Measurements from ENCODE around the gene MYO15B.
"Not testable (repeated sequence)": the region's sequence is repeated elsewhere in the genome, so short reads cannot be mapped to it uniquely, and the experiment has no call there.

Gene MYO15B

DNA sequence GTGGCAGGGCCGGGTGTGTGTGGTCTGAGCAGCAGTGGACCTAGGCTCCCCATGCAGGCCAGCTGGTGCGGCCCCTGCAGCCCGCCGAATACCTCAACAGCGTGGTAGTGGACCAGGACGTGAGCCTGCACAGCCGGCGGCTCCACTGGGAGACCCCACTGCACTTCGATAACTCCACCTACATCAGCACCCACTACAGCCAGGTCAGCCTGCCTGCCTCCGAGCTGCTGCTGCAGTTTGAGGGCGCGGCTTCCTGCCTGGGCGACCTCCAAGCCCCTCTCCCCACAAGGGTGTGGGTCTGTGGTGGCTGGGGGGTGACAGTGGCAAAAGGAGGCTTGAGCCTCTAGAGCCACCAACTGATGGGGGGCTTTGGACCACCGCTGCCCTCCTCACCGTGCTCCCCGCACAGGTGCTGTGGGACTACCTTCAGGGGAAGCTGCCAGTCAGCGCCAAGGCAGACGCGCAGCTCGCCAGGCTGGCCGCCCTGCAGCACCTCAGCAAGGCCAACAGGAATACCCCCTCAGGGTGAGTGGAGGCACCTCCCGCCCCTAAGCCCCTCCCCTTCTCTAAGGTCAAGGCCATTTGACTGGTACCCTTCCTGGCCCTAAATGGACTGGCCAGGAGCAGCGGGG, 37.2 kb downstream of the MYO15B start:
- no peak for DNase-seq (ENCODE audit: low read depth, low spot score)

DNA sequence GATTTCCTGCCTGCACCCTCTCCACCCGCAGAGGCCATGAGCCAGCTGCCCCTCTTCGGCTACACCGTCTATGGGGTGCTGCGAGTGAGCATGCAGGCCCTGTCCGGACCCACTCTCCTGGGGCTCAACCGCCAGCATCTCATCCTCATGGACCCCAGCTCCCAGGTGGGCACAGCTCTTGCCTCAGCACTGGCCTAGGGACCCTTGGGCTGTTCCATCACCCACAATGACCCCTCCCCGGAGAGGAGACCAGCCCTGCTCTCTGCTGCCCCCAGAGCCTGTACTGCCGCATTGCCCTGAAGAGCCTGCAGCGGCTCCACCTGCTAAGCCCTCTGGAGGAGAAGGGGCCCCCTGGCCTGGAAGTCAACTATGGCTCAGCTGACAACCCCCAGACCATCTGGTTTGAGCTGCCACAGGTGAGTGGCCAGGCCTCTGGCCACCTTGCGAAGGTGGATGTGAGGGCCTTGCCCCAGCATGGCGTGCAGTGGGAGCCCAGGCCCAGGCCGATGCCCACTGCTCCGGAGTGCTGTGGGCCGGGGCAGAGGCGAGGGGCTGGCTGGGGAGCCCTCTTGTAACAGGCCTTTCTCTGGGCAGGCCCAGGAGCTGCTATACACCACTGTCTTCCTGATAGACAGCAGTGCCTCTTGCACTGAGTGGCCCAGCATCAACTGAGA, 38.4 kb downstream of the MYO15B start:
- no peak for DNase-seq (ENCODE audit: low read depth, low spot score)

- DNase-seq (ENCODE audit: low read depth, low spot score) = no peak
Observed at GRCh38 chr17:75626496-75627038, 39.0 kb downstream of the MYO15B start.

- no peak for DNase-seq (ENCODE audit: low read depth, low spot score)
Observed at GRCh38 chr17:75627094-75627493, 39.5 kb downstream of the MYO15B start.

- DNase-seq (ENCODE audit: low read depth, low spot score) = no peak
Observed at GRCh38 chr17:75628425-75628824, 40.8 kb downstream of the MYO15B start.

- no peak for DNase-seq (ENCODE audit: low read depth, low spot score)
Observed at GRCh38 chr17:75629157-75629556, 41.6 kb downstream of the MYO15B start.

DNA sequence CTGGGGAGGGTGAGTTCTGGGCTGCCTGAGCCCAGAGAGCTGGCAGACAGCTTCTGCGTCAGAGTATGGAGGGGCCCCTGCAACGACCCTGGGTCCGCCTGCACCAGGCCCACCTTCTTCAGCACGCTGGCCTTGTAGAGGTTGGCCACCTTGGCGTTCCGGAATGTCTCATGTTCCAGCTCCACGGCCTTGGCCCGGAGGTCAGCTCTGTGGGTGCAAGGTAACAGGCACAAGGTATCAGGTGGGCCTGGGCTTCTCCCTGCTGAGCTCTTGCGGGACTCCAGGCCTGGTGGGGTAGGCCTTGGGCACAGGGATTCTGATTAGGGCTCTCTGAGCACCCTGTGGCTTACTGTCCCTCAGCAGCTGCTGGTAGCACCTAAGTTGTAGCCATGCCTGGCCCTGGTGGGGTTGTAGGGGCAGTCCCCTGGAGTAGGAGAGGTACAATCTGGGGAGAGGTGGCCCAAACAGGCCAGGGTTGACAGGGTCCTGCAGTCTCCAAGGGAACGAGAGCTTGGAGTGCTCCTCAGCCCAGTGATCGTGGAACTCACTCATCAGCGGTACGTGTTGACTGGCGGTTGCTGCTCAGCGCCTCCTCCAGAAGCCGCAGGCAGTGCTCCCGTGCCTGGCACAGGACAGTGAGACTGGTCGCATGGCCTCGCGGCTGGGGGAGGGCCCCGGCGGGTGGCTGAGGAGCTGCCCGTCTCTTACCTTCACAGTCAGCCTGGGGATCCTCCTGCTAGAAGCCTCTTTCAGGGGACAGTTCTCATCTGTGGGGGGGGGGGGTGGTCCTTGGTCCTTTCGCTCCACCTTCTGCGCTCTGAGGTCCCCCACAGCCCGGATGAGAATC, 42.7 kb downstream of the MYO15B start:
- no peak for DNase-seq (ENCODE audit: low read depth, low spot score)

GRCh38 chr17:75631353-75631752, 43.8 kb downstream of the MYO15B start:
- DNase-seq (ENCODE audit: low read depth, low spot score) = no peak

DNA sequence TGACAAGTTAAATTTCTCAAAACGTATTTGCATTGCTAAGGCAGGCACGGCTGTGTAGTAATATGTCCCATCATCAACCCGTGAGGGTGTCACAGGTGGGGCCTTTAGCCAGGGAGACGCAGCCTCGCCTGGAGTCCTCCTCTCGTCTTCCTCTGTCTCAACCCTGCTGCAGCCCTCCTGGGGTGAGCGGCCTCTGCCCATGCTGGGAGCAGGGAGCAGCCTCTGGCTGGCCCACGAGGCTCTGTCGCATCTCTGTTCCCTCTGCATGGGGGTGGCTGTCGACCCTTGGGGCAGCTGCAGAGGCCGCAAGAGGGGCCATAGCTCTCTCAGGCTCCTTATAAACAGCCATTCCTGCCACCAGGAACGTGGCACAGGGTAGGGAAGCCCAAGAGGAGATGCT, 44.8 kb downstream of the MYO15B start:
- no peak for DNase-seq (ENCODE audit: low read depth, low spot score)

GRCh38 chr17:75632863-75633485, 45.4 kb downstream of the MYO15B start, which contains the start of gene SMIM5:
Gene SMIM5 (plus strand): TSS chr17:75633434. CDS start chr17:75640202, 6,768 bp downstream.
- peak; percentile 57 for DNase-seq (ENCODE audit: low read depth, low spot score)

DNA sequence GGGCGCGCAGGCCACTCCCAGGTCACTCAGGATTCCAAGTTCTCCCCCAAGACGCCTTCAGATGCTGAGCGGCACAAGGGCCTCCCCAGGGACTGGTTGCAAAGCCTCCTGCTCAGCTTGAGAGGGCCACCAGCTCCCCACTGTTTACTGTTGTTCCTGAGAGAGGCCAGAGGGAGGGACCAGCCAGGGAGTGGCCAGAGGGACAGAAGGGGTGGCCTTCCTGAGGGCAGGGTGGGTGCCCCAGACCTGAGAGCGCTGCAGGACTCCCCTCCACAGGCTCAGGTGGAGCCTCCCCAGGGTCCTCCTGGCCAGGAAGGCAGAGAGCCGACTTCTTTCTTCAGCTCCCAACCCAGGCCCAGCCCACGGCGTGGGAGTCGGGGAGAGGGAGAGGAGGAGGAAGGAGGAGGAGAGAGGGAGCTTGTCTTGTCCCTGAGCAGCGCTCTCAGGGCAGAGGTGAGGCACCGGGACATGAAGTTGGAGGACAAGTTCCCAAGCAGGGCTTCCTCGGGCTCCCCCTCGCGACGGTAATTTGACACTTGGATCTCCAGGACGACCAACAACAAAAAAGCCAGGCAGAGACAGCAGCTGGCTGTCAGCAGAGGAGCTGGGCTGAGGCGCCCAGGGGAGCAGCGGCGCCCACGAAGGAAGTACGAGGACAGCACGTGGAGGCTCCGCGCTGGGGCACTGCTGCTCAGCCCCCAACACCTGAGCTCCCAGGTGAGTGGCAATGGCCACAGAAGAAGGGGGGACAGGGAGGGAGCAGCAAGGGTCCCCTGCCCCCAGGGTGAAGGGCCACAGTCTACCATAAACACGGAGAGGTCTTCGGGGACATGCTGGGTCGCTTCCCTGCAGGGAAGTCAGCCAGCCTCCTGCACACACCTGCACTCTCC, 46.1 kb downstream of the MYO15B start:
- no peak for DNase-seq (ENCODE audit: low read depth, low spot score)

- DNase-seq (ENCODE audit: low read depth, low spot score) = no peak
Observed at GRCh38 chr17:75634376-75634740, 46.8 kb downstream of the MYO15B start.

DNA sequence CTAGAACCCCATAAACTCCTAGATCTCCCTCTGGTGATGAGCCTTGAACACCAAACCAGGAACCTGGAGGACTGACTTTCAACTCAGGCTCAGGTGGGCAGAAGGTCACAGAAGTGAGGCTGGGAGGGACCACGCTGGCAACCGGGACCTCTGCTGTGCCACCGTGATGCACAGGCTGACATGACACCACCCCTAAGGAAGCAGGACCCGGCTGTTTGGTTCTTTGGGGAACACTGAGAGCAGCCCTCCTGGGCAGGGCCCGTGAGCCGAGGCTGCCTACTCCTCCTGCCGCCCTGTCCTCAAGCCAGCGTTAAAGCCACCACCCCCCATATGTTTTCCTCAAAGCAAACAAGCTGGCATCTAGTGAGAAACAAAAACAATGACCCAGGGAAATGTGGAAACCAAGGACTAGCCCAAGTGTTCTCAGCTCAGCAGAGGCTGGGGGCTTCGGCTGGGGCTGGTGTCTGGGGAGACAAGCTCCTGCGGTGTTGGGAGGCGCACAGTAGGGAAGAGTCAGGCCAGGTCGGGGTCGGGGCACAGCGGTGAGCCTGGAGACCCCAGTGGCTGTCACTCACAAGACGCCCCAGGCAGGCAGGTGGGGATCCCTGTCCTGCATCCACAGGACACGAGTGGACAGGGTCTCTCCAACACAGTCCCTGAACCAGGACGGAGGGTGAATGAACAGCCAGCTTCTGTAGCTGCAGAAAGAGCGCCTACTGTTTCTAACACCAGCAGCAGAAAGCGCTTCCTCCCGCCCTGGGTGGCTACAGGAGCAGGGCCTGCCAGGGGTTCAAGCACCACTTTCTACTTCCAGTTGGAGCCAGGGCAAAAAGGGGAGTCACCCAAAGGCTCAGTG, 47.4 kb downstream of the MYO15B start:
- DNase-seq (ENCODE audit: low read depth, low spot score) = no peak

- DNase-seq (ENCODE audit: low read depth, low spot score) = no peak
Observed at GRCh38 chr17:75635610-75636202, 48.1 kb downstream of the MYO15B start.

GRCh38 chr17:75636381-75637142, 49.0 kb downstream of the MYO15B start:
- DNase-seq (ENCODE audit: low read depth, low spot score) = no peak

- DNase-seq (ENCODE audit: low read depth, low spot score) = no peak
Observed at GRCh38 chr17:75637143-75637538, 49.5 kb downstream of the MYO15B start.

DNA sequence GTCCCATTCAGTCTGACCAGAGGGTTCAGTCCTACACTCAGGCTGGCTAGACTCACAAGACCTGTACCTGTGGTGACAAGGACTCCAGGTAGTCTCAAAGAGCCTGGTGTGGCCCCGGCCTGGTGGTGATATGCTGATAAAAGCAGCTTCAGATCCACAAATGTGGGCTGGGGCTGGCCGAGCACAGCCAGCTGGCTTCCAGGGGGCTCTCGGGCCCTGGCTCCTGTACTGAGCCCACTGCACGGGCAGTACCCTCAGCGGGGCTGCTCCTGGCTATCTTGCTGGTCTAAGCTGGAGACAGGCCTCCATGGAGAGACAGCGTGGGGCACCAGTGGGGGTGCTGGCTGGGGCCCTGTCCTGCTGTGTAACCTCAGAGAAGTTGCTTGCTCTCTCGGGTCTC, 50.0 kb downstream of the MYO15B start:
- no peak for DNase-seq (ENCODE audit: low read depth, low spot score)

- DNase-seq (ENCODE audit: low read depth, low spot score) = not testable (repeated sequence)
Observed at GRCh38 chr17:75638039-75638438, 50.4 kb downstream of the MYO15B start.

DNA sequence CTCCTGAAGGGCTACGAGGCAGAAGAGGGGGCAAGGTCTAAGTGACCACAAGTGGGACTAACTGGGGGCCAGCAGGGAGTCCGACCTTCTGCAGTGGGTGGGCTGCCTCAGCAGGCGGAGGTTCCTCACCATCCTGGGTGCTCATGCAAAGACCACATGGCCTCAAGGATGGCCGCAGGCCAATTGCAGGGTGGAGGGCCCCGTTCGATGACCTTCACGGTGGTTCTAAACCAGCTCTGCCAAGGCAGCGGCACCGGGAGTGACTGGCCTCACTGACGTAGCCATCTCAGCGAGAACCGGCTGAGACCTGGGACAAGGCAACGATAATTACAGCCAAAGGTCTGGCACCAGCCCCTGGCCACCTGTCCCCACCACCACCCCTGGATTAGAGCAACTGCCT, 51.3 kb downstream of the MYO15B start:
- DNase-seq (ENCODE audit: low read depth, low spot score) = no peak

All from activated CD4-positive, CD25-positive, alpha-beta regulatory T cell treated with anti-CD3 and anti-CD28 coated beads, Interleukin-2, amount 50 U/mL, for 16 hours (primary cell).